OCI-LY7 (cell line): ENCODE data around the gene TPSB2. TPM values are rescaled to one million over a fixed set of nuclear protein-coding genes. Genes with fewer than 3 reads are reported as not detected.

Experiments
- BruUV-seq: library from RNA; stranded (reverse); fragments of 400-500 nt; replicated peaks from 2 replicates; lab custom pipeline; 2021; lab: Mats Ljungman, UMichigan
- CTCF ChIA-PET: fragments of 300-600 bp; sonication (Branson Sonifier 250); formaldehyde crosslinking; loops from one replicate; lab custom pipeline; 2022; ENCODE audit warnings: antibody characterized with exemption; ENCODE audit not compliant: unreplicated experiment; lab: Charles Lee
- POLR2A ChIA-PET: fragments of 300-600 bp; sonication (Branson Sonifier 250); formaldehyde crosslinking; loops from one replicate; lab custom pipeline; 2022; ENCODE audit warnings: antibody characterized with exemption; lab: Charles Lee
- DNase-seq: peaks from one replicate; pipeline ENCODE4 v3.0.0-alpha.2; 2015; ENCODE audit warnings: low spot score
- H2AFZ ChIP-seq: fragments of 200-600 bp; sonication (generic), shearing (Covaris generic); 2 replicates; pipeline ENCODE4 v1.6.1; 2014; ENCODE audit warnings: mild to moderate bottlenecking, antibody characterized with exemption, low read length, moderate library complexity
- H3K27ac ChIP-seq: fragments of 200-600 bp; sonication (generic); 2 replicates; pipeline ENCODE4 v1.5.1; 2014; ENCODE audit warnings: mixed run types, low read depth, mild to moderate bottlenecking, moderate library complexity, low read length, inconsistent platforms; ENCODE audit not compliant: poor library complexity, severe bottlenecking
- H3K36me3 ChIP-seq: fragments of 200-600 bp; sonication (generic); 2 replicates; pipeline ENCODE4 v1.6.1; 2014; ENCODE audit warnings: mild to moderate bottlenecking, antibody characterized with exemption, low read length, moderate library complexity, mixed read lengths; ENCODE audit not compliant: insufficient read depth
- H3K4me1 ChIP-seq: fragments of 200-600 bp; sonication (generic); 2 replicates; pipeline ENCODE4 v1.5.1; 2014; ENCODE audit warnings: mild to moderate bottlenecking, low read length; ENCODE audit not compliant: insufficient read depth, poor library complexity, severe bottlenecking
- H3K4me2 ChIP-seq: fragments of 200-600 bp; sonication (generic); 2 replicates; pipeline ENCODE4 v1.6.1; 2014; ENCODE audit warnings: mild to moderate bottlenecking, low read length
- H3K4me3 ChIP-seq: fragments of 200-600 bp; sonication (generic); 2 replicates; pipeline ENCODE4 v1.5.1; 2014; ENCODE audit warnings: mild to moderate bottlenecking, low read depth, low read length; ENCODE audit not compliant: poor library complexity, severe bottlenecking
- H3K79me2 ChIP-seq: fragments of 200-600 bp; sonication (generic); 2 replicates; pipeline ENCODE4 v1.6.1; 2016; ENCODE audit warnings: low read depth, mild to moderate bottlenecking, low read length, moderate library complexity, mixed read lengths; ENCODE audit not compliant: insufficient read depth
- H3K9me2 ChIP-seq: fragments of 200-600 bp; sonication (generic); 2 replicates; pipeline ENCODE4 v1.6.1; 2016; ENCODE audit warnings: mild to moderate bottlenecking, low read length, mixed read lengths; ENCODE audit not compliant: insufficient read depth
- H3K9me3 ChIP-seq: fragments of 200-600 bp; sonication (generic); 2 replicates; pipeline ENCODE4 v1.6.1; 2014; ENCODE audit warnings: mild to moderate bottlenecking, mixed run types, low read length, mixed read lengths
- H4K20me1 ChIP-seq: fragments of 200-600 bp; sonication (generic); 2 replicates; pipeline ENCODE4 v1.6.1; 2014; ENCODE audit warnings: mild to moderate bottlenecking, antibody characterized with exemption, low read length, moderate library complexity, mixed read lengths; ENCODE audit not compliant: insufficient read depth
- CTCF ChIP-seq: fragments of 200-600 bp; sonication (generic); conservative IDR thresholded peaks from 2 replicates; pipeline ENCODE4 v1.5.1; 2014; ENCODE audit warnings: mild to moderate bottlenecking, antibody characterized with exemption, low read length, moderate library complexity, mixed read lengths
- EZH2phosphoT487 ChIP-seq: fragments of 200-600 bp; sonication (generic); IDR thresholded peaks from 2 replicates; pipeline ENCODE4 v1.6.1; 2018; ENCODE audit warnings: low read depth, borderline replicate concordance, mild to moderate bottlenecking, mixed run types, antibody characterized with exemption, low read length, moderate library complexity, mixed read lengths
- intact Hi-C: fragments of 100-400 bp; cut with micrococcal nuclease; formaldehyde crosslinking; loops from one replicate; pipeline ENCODE4 v1.10.0; 2022; ENCODE audit not compliant: unreplicated experiment
- total RNA-seq, 2 experiments: library from RNA; depleted of rRNA in 1 of 2; stranded (reverse); fragments of >200 nt in 1 of 2; shearing (Covaris generic) in 1 of 2; gene quantifications; 2 replicates each; pipeline ENCODE4 v1.2.3, GENCODE V29; 2014 to 2022

The TPSB2 gene
- total RNA-seq, 2 experiments from 2014 or later, result not detected

- no peak for DNase-seq
These were observed 46.0 kb upstream of the TPSB2 start for GRCh38 chr16:1275791-1276579.

GRCh38 chr16:1274767-1275166, 44.8 kb upstream of the TPSB2 start:
- POLR2A ChIA-PET, result no interaction called here
- intact Hi-C loops, result no loop called here
- CTCF ChIA-PET, result no interaction called here

More at GRCh38 chr16:1275791-1276579, 46.0 kb upstream of the TPSB2 start:
- H2AFZ ChIP-seq, result no peak overlapping the region
- H3K9me2 ChIP-seq, result no peaks in the 10 kb centered on the region
- no TSS peak for BruUV-seq
- no peaks in the 10 kb centered on the region for H3K4me1 ChIP-seq
- TF ChIP-seq EZH2phosphoT487, result no peak
- TF ChIP-seq CTCF, result no peak
- no peak overlapping the region for H3K4me2 ChIP-seq
- no peak overlapping the region for H3K27ac ChIP-seq
- no peak overlapping the region for H3K4me3 ChIP-seq
- POLR2A ChIA-PET, result no interaction called here
- H3K36me3 ChIP-seq, result no peaks in the 10 kb centered on the region
- intact Hi-C loops, result no loop called here
- H4K20me1 ChIP-seq, result no peaks in the 10 kb centered on the region
- CTCF ChIA-PET, result no interaction called here
- no peaks in the 10 kb centered on the region for H3K9me3 ChIP-seq
- H3K79me2 ChIP-seq, result no peaks in the 10 kb centered on the region

More at GRCh38 chr16:1274767-1275166, 44.8 kb upstream of the TPSB2 start:
- no peak for DNase-seq
- no peak overlapping the region for H3K27ac ChIP-seq
- no peaks in the 10 kb centered on the region for H3K4me1 ChIP-seq
- no peaks in the 10 kb centered on the region for H4K20me1 ChIP-seq
- TF ChIP-seq CTCF, result no peak
- no peak for TF ChIP-seq EZH2phosphoT487
- H3K9me2 ChIP-seq, result no peaks in the 10 kb centered on the region
- no TSS peak for BruUV-seq
- H3K4me2 ChIP-seq, result no peak overlapping the region
- no peaks in the 10 kb centered on the region for H3K79me2 ChIP-seq
- H3K36me3 ChIP-seq, result no peaks in the 10 kb centered on the region
- H3K9me3 ChIP-seq, result no peaks in the 10 kb centered on the region
- H2AFZ ChIP-seq, result no peak overlapping the region
- no peak overlapping the region for H3K4me3 ChIP-seq
